GM21825 (cell line): Measurements from ENCODE around the gene PHC2.

ENCODE experiments used
- ATAC-seq: cut with Tn5 transposase; IDR thresholded peaks from one replicate; pipeline ENCODE4 v1.9.1; 2021; ENCODE audit warnings: mild to moderate bottlenecking, moderate library complexity; ENCODE audit not compliant: unreplicated experiment

The PHC2 gene

DNA sequence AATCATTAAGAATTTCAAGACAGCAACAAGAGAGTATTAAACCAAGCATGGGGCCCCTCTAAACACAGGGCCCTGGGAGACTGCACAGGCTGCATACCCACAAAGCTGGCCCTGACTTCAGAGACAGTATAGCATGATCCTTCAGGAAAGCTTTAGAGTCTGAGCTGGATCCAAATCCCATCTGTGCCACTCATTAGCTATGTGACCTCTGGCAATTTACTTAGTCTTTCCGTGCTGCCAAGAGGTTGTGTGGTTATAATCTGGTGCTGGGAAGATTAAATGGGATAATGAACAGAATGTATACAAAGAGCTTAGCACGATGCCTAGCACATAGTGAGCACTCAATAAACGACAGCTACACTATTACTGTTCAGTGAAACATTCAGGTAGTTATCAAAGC, 4.0 kb downstream of the PHC2 start:
- ATAC-seq: no peak

DNA sequence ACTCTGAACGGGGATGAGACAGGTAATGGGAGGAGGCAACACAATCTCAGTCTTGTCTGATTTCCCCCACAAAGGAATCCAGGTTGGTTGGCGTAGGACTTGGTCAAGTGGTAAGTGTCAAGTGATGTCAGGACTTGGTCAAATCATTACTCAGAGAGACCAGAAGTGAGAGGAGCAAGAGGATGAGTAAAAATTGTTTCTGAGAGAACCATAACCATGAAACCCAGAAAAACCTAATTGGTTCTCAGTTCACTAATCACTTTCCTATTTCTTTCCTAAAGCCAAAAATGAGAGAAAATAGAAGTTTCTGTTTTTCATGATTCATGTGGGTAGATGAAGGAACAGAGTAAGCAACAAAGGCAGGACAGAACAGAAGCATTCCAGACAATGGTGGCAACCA, 5.0 kb downstream of the PHC2 start:
- no peak for ATAC-seq

DNA sequence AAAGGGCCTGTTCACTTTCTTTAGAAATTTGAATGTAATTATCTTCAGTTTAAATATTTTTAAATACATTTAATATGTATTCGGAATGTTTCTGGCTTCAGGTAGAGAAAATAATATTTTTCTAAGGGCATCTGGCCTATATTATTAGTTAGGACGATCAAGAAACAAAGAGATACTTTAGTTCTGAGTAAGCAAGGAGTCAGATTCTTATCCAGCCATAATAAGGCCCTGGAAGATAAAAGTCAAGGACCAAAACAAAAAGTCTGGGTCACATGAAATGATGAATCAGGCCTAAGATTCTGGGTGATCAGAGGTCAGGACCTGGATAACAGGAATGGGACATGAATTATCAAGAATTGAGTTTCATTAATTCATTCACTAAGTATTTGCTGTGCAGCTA, 6.3 kb downstream of the PHC2 start:
- ATAC-seq: no peak

DNA sequence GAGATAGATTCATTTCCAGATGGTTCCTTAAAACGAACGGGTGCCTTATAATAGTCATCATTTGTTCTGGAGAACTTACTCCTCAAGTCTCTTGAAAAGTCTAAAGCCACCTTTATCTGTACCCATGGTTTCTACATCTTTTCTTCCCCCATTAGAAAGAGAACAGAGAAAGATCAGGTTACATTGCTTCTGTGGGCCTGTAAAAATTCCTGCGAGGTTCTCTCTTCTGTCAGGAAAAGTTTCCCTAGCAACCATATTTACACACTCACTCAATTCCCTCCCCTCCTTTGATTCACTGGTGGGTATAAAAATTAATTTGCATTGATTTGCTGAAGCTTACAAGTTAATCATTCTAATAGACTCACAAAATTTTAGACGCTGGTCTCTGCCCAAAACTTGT, 6.7 kb downstream of the PHC2 start:
- ATAC-seq: no peak

DNA sequence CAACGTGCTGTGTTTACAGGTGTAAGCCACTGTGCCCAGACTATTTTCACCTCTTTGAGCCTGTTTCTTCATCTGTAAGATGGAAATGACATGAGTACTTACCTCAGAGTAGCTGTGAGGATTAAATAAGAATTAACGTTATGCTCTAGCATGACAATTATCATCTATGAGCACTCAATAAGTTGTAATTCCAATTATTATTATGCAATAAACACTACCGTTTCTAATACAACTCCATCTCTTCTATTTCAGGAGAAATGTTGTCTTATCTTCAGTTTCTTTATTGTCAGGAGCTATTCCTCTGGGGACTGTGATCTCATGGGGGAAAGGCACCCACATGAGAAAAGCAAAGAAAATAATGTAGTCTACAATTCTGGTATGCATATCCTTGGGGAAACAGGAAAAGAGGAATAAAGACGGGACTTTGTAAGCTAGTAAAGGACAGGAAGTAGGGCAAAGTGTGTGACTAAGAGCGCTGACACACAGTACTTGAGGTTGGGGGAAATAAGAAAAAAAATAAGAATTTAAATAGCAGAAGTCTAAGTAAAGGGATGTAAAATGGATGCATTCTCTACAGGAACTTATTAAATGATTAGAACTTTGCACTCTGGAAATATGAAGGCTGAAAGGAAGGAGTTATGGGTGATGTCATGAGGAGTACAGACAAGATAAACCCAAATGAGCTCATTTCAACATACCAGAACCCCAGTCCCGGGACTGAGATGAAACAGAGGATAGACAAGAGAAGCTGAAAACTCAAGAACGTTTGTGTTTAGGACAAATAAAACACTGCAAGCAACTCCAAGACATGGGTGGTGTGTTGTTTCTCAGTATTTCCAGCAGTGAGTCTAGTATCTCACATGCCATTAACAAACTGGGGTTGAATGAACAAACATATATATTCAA, 9.8 kb downstream of the PHC2 start:
- no peak for ATAC-seq

DNA sequence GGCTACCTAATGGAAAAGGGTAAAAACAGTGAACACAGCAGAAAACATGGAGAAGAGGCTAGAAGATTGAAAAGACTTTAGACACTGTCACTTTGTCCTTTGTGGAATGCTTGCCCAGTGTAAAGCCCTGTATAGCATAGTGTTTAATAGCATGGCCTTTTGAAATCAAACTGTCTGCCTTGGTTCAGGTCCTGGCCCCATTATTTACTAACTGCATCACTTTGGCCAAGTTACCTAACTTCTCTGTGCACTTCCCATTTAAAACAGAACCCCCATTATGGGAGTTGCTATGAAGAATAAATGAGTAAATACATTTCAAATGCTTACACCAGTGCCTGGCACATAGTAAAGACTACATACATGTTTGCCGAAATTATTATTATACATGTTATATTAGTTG, 12.1 kb downstream of the PHC2 start:
- ATAC-seq: no peak

DNA sequence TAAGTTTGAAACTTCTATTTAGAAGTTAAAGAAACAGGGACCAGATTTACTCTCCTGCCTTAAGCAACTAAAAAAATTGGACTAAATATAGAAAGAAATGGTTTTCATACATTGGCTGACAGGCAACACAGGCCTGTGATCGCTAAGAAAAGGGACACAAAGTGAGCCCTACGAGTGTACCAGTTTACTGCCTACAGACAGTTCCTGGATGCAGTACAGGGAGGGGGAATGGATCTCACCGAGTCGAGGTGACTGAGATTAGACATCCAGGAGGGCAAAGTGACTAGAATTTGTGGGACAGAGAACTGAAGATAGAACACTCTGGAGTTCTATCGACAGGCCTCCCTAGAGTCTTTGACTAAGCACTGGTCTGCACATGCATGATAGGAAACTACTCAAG, 16.0 kb downstream of the PHC2 start:
- no peak for ATAC-seq

DNA sequence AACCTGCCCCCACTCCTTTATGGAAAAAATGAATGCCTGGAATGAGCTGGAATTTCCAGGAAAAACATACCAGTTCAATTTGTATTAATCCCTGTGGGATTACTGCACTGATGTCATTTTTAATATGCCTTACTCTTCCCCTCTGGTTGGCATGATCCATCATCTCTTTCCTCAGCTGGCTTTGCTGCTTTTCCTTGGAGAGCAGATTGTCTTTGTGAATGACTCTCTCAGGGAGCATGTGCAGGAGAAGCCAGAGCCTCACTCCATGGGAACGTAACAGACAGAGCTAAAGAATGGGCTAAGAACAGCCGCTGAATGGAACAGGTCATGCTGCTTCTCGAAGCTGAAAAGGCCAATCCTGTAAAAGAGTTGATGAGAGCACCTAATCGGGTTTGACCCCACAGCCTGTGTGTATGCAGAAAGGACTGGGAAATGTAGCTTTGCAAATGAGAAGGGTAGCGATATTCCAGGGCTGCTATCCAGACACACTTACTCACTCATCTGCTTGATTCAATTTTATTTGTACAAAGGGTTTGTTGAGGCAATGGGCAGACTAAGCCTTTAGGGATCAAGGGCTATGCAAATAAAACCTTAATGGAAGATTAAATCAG, 20.7 kb downstream of the PHC2 start:
- ATAC-seq: no peak

DNA sequence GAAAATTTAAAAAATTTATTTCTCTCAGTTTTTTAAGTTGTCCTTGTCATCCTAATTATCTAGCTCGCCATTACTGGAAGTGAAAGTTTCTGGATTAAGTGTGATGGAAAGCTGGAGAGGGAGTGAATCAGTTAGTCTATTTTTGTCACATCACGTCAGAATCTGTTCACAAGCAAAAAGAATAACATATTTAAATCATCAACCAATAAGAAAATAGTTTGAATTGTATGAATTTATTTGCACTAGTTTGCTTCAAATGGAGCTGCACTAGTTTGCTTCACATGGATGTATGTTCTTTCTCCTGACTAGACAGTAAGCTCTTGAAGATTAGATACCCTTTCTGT, 22.8 kb downstream of the PHC2 start:
- no peak for ATAC-seq

DNA sequence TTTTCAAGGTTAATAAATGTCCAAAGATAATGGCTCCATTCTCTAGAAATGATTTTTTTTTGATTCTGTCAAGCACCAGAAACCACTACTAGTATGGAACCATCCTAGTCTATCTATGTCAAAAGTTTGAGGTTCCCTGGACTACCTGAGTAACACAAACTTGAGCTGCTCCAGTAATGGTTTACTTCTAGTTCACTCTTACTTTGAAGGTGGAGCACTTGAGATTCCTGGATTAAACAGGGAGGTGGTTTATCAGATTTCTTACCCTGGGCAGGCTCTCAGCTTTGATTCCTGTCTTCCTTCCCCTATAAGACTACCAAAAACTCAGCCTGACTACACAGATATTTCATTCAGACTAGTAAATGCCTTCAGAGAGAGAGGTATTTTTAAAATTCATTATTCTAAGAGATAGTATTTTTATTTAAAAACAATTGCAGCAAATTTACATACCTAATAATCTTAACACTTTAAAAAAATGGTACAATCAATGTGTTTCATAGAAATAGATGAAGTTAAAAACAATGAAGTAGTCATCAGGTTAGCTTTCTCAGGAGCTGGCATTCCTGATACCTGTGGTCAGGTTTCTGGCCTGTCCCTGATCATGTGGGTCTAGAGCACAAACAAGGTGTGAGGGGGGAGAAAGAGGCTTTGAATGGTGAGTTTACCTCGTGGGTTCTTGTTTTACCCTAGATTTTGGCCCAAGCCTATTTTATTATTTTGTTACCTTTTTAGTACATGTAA, 23.4 kb downstream of the PHC2 start:
- no peak for ATAC-seq

DNA sequence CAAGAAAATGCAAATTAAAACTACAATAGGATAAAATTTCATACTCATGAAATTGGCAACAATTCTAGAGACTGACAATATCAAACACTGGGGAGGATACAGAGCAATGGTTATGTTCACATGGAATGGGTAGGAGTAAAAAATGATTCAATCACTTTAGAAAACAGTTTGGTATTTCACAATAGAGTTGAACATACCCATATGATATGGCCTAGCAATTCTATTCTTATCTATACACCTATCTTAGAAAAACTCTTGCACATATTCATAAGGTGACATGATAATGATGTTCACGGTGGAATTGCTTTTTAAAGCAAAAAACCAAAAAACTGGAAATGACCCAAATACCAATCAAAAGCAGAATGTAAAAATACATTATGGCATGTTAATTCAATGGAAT, 28.7 kb downstream of the PHC2 start:
- no peak for ATAC-seq

DNA sequence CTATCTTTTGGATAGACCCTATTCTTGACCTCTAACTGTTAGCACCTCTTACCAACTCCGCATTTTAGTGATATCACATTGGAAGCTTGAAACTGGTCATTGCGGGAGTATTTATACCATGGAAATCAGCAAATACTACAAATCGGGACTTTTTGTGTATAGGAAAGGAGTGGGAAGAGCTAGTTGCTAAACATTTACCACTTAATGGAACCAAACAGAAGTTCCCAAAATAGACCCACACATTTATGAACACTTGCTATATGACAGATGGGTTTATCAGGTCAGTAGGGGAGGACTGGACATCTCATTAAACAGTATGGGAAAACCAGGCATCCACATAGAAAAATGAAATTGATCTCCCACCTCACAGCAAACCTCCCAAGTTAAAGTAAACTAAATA, 29.4 kb downstream of the PHC2 start:
- ATAC-seq: no peak

DNA sequence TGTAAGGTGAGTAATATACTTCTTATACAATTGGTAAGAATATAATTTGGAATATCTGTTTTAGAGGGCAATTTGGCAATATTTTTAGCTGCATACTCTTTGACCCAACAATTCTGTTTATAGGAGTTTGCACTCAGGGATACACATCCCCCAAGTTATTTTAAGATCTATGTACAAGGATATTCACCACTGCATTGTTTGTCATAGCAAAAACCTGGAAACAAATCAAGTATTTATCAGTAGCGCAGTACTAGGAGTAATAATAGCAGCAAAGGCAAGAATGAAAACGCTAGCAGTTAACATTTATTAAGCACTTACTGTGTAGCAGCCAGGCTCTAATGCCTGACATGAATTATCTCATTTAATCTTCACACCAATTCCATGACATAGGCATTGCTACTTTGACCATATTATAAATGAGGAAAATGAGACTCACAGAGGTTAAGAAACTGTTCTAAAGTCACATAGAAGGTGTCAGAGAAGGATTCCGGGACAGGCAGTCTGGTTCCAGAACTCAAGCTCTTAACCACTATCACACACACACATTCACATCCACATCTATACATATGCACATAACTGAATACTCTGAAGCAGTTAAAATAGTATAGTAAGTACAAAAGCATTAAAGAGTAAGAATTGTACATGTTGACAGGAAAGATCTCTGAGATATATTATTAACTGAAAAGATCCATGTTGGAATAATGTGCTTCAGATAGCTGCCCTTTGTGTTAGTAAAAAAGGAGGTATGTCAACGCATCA, 30.6 kb downstream of the PHC2 start:
- no peak for ATAC-seq

DNA sequence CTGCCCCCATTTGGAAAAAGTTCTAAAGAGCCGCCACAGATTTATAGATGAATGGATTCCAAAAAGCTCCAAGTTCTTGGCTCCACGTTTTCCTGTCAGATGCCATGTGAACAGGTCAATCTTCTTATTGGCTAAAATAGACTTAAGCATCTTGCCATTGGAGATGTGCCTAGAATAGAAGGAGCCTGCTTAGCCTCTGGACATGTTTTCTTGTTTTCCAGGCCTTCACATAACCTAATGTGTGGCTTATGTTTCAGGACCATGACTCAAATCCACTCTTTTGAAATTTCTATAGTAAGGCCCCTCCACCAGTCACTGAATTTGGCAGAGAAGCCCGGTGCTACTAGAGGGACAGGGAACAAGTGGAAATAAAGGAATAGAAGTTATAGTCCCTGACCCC, 31.5 kb downstream of the PHC2 start:
- no peak for ATAC-seq

DNA sequence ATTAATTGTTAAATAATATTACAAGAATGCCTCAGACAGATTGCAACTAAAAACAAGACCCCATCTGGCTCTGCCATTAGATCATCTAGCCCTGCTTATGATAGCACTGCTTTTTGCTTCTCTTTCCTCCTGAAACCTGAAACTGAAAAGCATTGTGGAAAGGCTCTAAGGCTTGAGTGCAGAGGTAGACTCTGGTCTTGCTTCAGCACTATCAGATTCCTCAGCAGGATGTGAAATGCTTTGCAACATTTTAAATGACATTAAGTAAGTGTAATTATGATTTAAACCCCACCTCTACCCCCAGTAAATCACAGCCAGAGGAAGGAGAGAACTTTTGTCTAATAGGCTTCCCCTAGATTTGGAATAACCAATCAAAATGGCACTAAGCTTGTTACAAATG, 32.9 kb downstream of the PHC2 start:
- no peak for ATAC-seq

DNA sequence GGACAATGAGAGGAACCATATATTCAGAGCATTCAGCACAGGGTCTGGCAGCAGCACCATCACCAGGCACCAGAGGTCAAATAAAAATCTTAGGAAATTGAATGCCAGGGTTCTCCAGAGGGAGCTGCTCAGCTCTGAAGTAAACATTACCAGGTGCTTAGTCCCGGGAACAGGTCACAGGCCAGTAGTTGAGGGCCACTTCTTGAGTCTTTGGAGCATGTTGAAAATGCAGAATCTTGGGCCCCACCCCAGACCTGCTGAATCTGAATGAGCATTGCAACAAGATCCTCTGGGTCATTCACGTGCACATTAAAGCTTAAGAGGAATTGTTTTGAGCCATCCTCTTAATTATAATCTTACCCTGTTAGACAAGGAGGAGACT, 33.8 kb downstream of the PHC2 start:
- no peak for ATAC-seq

DNA sequence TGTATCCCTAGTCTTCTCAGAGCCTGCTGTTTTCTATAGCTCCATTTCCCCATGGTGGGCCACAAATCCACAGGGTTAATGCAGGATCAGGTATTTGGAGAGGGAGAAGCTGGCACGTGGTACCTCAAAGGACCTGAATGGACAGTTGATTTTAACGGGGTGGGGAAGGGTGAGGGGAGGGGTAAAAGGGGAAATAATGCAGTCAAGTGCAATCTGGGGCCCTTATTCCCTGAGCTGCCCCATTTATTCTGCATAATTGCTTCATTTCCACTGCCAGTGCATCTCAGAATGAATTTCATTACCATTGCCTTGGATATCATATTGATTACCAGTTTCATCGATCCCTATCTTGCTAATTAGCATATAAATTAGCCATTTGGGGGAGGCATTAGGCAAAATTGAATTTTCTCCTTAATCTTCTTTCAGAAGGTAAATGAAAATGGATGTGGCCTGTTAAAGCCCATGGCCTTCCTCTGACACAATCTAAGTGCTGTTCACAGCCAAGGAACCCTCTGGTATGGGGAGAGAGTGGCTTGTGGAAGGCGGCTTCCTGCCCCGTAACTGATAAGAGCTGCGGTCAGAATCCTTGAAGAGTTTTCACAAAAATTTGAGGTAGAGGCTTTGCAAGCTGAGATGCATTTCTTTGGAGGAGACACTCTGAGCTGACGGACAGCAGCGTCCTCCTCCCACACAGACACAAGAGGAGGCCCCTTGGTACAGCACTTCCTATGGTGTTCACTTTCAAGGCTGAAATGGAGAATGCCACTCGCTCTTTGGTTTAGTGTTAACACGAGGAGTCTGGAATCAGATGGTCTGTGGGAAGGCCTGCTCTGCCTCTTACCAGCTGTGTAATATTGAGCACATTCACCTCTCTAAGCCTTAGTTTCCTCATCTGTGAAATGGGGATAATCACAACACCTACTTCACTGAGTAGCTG, 34.4 kb downstream of the PHC2 start:
- ATAC-seq: no peak

DNA sequence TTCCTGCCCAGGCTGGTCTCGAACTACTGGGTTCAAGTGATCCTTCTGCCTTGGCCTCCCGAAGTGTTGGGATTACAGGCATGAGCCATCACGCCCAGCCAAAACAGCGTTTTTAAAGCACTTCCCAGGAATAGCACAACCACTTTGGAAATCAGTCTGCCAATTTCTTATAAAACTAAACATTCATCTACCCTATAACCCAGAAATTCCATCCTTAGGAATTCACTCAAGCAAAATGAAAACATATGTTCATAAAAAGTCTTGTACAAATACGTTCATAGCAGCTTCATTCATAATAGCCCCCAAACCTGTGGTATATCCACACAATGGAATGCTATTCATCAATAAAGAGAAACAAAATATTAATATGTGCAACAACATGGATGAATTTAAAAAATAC, 36.1 kb downstream of the PHC2 start:
- ATAC-seq: no peak

DNA sequence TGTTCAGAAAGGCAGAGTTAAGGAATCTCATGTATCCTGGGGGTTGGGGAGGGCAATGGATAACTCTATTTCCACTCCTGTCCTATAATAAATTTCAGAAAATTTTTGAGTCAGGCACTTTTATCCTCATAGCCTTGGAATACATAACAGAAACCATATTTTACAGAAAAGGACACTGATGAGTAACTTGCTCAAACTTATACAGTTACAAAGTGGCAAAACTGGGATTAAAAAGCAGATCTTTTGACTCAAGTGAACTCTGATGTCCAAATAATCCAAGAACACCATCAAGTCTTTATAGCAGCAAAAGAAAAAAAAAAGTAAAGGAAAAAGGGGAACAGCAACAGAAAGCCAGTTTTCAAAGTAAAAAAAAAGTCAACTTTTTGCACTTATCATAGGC, 36.9 kb downstream of the PHC2 start:
- no peak for ATAC-seq

DNA sequence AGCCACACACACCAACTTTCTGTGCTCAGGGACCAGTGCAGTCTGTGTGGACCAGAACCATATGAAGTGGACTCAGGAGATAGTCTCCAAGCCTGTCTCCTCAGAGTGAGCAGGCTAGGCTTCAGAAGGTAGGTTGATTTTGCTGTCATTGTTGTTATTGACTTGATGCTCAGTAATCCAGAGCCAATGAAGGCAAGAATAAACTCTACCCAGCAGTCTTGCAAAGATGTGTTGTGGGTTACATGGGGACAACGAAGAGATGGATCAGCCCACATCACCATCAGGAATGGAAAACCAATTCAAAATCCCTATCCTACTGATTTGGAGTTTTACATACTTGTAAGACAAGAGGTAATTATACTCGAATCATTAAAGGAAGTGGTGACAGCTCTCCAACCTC, 37.4 kb downstream of the PHC2 start:
- no peak for ATAC-seq
